Measurements from ENCODE around the gene RBP4.
A peak's percentile ranks its signal among the peaks of the same experiment; 100 is the strongest.
"Not testable (repeated sequence)": the region's sequence is repeated elsewhere in the genome, so short reads cannot be mapped to it uniquely, and the experiment has no call there.

The RBP4 gene

GRCh38 chr10:93559490-93559889 lies 41.5 kb downstream of the RBP4 start:
- H3K36me3 ChIP-seq (ENCODE audit: insufficient read depth, low read length): no peaks in the 10 kb centered on the region
- no peak overlapping the region for H3K4me3 ChIP-seq (ENCODE audit: low read depth in 1 of 2, low read length in 2 of 2)
- H3K4me1 ChIP-seq (ENCODE audit: insufficient read depth, low read length): no peaks in the 10 kb centered on the region
- H3K27me3 ChIP-seq (ENCODE audit: control insufficient read depth in 1 of 2, insufficient read depth in 2 of 2, low read length in 2 of 2): no peaks in the 10 kb centered on the region
- H3K9me3 ChIP-seq (ENCODE audit: low read length): no peaks in the 10 kb centered on the region
- no peak overlapping the region for H3K27ac ChIP-seq (ENCODE audit: low read depth, low read length)
- no peak overlapping the region for H3K9ac ChIP-seq (ENCODE audit: low read length)

GRCh38 chr10:93554760-93555432 lies 46.1 kb downstream of the RBP4 start:
- H3K9me3 ChIP-seq (ENCODE audit: low read length): no peaks in the 10 kb centered on the region
- H3K36me3 ChIP-seq (ENCODE audit: insufficient read depth, low read length): no peaks in the 10 kb centered on the region
- no peaks in the 10 kb centered on the region for H3K27me3 ChIP-seq (ENCODE audit: control insufficient read depth in 1 of 2, insufficient read depth in 2 of 2, low read length in 2 of 2)
- no peaks in the 10 kb centered on the region for H3K4me1 ChIP-seq (ENCODE audit: insufficient read depth, low read length)
- no peak overlapping the region for H3K4me3 ChIP-seq (ENCODE audit: low read depth in 1 of 2, low read length in 2 of 2)
- H3K9ac ChIP-seq (ENCODE audit: low read length): no peak overlapping the region
- H3K27ac ChIP-seq (ENCODE audit: low read depth, low read length): no peak overlapping the region

DNA sequence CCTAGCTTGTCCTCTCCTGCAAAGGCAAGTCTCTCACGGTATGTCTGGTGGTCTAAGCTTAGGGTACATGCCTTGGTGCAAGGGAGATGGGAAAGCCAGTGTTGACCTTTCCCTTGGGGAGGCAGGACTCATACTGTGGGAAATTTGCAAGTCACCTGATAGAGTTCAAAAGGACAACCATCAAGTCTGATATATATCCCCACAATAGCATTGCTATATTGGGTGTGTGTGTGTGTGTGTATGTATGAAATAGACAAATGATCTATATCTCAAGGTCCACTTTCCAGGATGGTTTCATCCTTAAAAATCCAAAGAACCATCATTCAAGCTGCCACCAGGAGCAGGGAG lies 46.7 kb downstream of the RBP4 start:
- no peaks in the 10 kb centered on the region for H3K4me1 ChIP-seq (ENCODE audit: insufficient read depth, low read length)
- no peak overlapping the region for H3K4me3 ChIP-seq (ENCODE audit: low read depth in 1 of 2, low read length in 2 of 2)
- no peaks in the 10 kb centered on the region for H3K27me3 ChIP-seq (ENCODE audit: control insufficient read depth in 1 of 2, insufficient read depth in 2 of 2, low read length in 2 of 2)
- H3K9me3 ChIP-seq (ENCODE audit: low read length): no peaks in the 10 kb centered on the region
- H3K36me3 ChIP-seq (ENCODE audit: insufficient read depth, low read length): no peaks in the 10 kb centered on the region
- no peak overlapping the region for H3K27ac ChIP-seq (ENCODE audit: low read depth, low read length)
- H3K9ac ChIP-seq (ENCODE audit: low read length): no peak overlapping the region

DNA sequence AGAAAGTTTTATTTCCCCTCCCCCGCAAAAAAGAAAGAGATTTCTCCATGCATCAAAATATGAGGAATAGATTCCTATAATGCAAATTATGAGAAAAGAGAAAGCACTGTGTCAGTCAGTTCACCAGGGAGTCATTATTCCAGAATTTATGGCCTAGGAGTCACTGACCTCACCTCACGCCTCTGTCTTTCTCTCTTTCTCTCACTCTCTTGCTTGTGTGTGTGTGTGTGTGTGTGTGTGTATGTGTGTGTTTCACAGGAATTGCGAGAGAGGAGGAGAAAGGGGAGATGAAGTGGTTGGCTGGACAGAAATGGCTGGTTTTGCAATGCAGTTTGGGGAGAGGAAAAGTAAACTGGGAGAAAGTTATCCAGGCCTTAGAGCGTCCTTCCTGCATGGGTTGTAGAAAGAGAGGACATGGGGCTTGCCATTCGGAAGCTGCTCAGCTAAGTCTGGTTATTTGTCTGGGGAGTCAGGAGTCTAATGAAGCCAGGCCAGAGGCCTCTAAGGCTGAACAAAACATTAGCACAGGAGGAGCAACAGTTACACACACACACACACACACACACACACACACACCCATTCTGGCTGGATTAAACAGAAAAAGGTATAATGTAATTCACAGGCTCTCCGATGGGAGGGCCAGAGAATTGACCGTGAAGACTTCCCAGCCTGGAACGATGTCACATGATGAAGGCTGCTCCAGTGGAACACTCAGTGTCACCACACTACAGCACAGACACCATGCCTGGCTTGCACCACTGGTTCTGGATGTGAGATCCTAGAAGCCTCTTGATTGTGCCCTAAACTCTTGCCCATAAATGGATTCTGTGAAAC lies 47.3 kb downstream of the RBP4 start:
- Histone ChIP-seq H3K27me3 (ENCODE audit: control insufficient read depth in 1 of 2, insufficient read depth in 2 of 2, low read length in 2 of 2) (no peaks in the 10 kb centered on the region), H3K4me1 (ENCODE audit: insufficient read depth, low read length) (no peaks in the 10 kb centered on the region), H3K9me3 (ENCODE audit: low read length) (no peaks in the 10 kb centered on the region), H3K4me3 (ENCODE audit: low read depth in 1 of 2, low read length in 2 of 2) (no peak overlapping the region), H3K9ac (ENCODE audit: low read length) (no peak overlapping the region), H3K36me3 (ENCODE audit: insufficient read depth, low read length) (no peaks in the 10 kb centered on the region), H3K27ac (ENCODE audit: low read depth, low read length) (no peak overlapping the region)

- Histone ChIP-seq H3K9me3 (ENCODE audit: low read length) (no peaks in the 10 kb centered on the region), H3K4me3 (ENCODE audit: low read depth in 1 of 2, low read length in 2 of 2) (no peak overlapping the region), H3K27me3 (ENCODE audit: control insufficient read depth in 1 of 2, insufficient read depth in 2 of 2, low read length in 2 of 2) (no peaks in the 10 kb centered on the region), H3K27ac (ENCODE audit: low read depth, low read length) (no peak overlapping the region), H3K4me1 (ENCODE audit: insufficient read depth, low read length) (no peaks in the 10 kb centered on the region), H3K36me3 (ENCODE audit: insufficient read depth, low read length) (no peaks in the 10 kb centered on the region), H3K9ac (ENCODE audit: low read length) (no peak overlapping the region)
These were observed 48.3 kb downstream of the RBP4 start for GRCh38 chr10:93552780-93553179.

DNA sequence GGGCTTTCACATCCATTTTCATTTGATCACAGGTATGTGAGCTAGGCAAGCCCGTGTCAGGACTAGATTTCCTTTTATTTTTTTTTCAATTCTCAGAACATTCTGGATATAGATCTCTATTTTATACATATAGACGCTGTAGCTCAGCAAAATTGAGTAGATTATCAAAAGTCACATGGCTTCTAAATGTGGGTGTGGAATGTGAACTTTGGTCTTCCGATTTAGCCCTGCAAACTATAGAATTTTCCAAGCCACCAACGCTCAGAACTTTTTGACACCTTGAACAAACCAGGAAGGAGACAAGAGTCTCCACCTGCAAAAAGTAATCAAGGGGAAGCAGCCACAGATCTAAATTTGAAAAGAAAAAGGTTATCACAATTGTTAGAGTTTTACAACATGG lies 50.4 kb downstream of the RBP4 start:
- H3K27ac ChIP-seq (ENCODE audit: low read depth, low read length): no peak overlapping the region
- no peaks in the 10 kb centered on the region for H3K9me3 ChIP-seq (ENCODE audit: low read length)
- H3K4me1 ChIP-seq (ENCODE audit: insufficient read depth, low read length): no peaks in the 10 kb centered on the region
- H3K9ac ChIP-seq (ENCODE audit: low read length): no peak overlapping the region
- no peaks in the 10 kb centered on the region for H3K36me3 ChIP-seq (ENCODE audit: insufficient read depth, low read length)
- no peak overlapping the region for H3K4me3 ChIP-seq (ENCODE audit: low read depth in 1 of 2, low read length in 2 of 2)
- H3K27me3 ChIP-seq (ENCODE audit: control insufficient read depth in 1 of 2, insufficient read depth in 2 of 2, low read length in 2 of 2): no peaks in the 10 kb centered on the region

GRCh38 chr10:93548376-93549071 lies 52.5 kb downstream of the RBP4 start:
- H3K9me3 ChIP-seq (ENCODE audit: low read length): no peaks in the 10 kb centered on the region
- H3K36me3 ChIP-seq (ENCODE audit: insufficient read depth, low read length): no peaks in the 10 kb centered on the region
- no peak overlapping the region for H3K9ac ChIP-seq (ENCODE audit: low read length)
- no peaks in the 10 kb centered on the region for H3K4me1 ChIP-seq (ENCODE audit: insufficient read depth, low read length)
- H3K27me3 ChIP-seq (ENCODE audit: control insufficient read depth in 1 of 2, insufficient read depth in 2 of 2, low read length in 2 of 2): no peaks in the 10 kb centered on the region
- no peak overlapping the region for H3K4me3 ChIP-seq (ENCODE audit: low read depth in 1 of 2, low read length in 2 of 2)
- no peak overlapping the region for H3K27ac ChIP-seq (ENCODE audit: low read depth, low read length)

- Histone ChIP-seq H3K4me1 (ENCODE audit: insufficient read depth, low read length) (no peaks in the 10 kb centered on the region), H3K36me3 (ENCODE audit: insufficient read depth, low read length) (no peaks in the 10 kb centered on the region), H3K27ac (ENCODE audit: low read depth, low read length) (no peak overlapping the region), H3K27me3 (ENCODE audit: control insufficient read depth in 1 of 2, insufficient read depth in 2 of 2, low read length in 2 of 2) (no peaks in the 10 kb centered on the region), H3K4me3 (ENCODE audit: low read depth in 1 of 2, low read length in 2 of 2) (no peak overlapping the region), H3K9me3 (ENCODE audit: low read length) (no peaks in the 10 kb centered on the region), H3K9ac (ENCODE audit: low read length) (no peak overlapping the region)
These were observed 53.5 kb downstream of the RBP4 start for GRCh38 chr10:93547522-93547921.

GRCh38 chr10:93546995-93547394 lies 54.0 kb downstream of the RBP4 start:
- not testable (repeated sequence) for H3K36me3 ChIP-seq (ENCODE audit: insufficient read depth, low read length); H3K9ac ChIP-seq (ENCODE audit: low read length); H3K9me3 ChIP-seq (ENCODE audit: low read length); H3K27ac ChIP-seq (ENCODE audit: low read depth, low read length); H3K4me1 ChIP-seq (ENCODE audit: insufficient read depth, low read length); H3K4me3 ChIP-seq (ENCODE audit: low read depth in 1 of 2, low read length in 2 of 2); H3K27me3 ChIP-seq (ENCODE audit: control insufficient read depth in 1 of 2, insufficient read depth in 2 of 2, low read length in 2 of 2)

- H3K9ac ChIP-seq (ENCODE audit: low read length): no peak overlapping the region
- H3K36me3 ChIP-seq (ENCODE audit: insufficient read depth, low read length): no peaks in the 10 kb centered on the region
- no peaks in the 10 kb centered on the region for H3K27me3 ChIP-seq (ENCODE audit: control insufficient read depth in 1 of 2, insufficient read depth in 2 of 2, low read length in 2 of 2)
- H3K4me1 ChIP-seq (ENCODE audit: insufficient read depth, low read length): no peaks in the 10 kb centered on the region
- H3K9me3 ChIP-seq (ENCODE audit: low read length): no peaks in the 10 kb centered on the region
- peak overlapping the region in 1 of 2 donors; percentile 2 for H3K4me3 ChIP-seq (ENCODE audit: low read depth in 1 of 2, low read length in 2 of 2)
- H3K27ac ChIP-seq (ENCODE audit: low read depth, low read length): no peak overlapping the region
These were observed 58.7 kb downstream of the RBP4 start for GRCh38 chr10:93542358-93542791.
